Activated CD4-positive, CD25-positive, alpha-beta regulatory T cell (primary cell): ENCODE measurements around the gene TUBGCP6.

Source experiments
- DNase-seq, 4 experiments: peaks; one replicate each; lab custom pipeline; 2025; lab: John Stamatoyannopoulos, UW

TUBGCP6 gene

GRCh38 chr22:50180727-50181521, 63.9 kb downstream of the TUBGCP6 start:
- DNase-seq = no peak

GRCh38 chr22:50179937-50180726, 64.7 kb downstream of the TUBGCP6 start:
- DNase-seq = no peak

DNA sequence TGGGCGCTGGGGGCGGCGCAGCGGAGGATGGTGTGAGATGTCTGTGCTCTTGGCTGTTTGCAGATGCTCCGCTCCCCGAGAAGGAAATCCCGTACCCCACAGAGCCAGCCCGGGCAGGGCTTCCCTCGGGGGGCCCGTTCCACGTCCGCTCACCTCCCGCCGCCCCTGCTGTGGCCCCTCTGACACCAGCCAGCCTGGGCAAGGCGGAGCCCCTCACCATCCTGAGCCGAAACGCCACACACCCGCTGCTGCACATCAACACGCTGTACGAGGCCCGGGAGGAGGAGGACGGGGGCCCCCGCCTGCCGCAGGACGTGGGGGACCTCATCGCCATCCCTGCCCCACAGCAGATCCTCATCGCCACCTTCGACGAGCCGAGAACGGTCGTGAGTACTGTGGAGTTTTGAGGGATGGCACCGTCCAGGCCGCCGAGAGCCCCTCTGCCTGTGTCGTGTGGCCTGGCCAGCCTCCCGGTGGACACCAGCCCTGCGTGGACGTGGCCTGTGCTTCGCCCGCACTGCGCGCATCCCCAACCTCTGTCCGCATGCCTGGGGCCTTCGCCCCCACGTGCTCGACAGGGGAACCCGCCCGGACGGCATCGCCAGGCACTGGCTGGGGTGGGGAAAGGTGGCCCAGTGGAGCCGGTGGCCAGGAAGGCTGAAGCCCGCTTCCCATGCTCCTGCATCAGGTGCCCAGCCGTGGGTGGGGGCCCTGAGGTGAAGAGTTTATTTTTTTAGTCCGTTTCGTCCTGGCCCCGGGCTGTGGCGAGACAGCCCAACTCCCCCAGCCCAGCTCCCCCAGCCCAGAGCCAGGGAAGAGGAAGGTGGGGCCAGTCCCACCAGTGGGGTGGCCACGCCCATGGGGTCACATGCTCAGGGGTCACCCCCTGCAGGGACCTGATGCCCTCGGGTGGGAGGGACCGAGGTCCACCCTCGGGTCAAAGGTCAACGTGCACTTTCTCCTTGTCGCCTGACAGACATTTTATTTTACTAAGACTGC, 65.7 kb downstream of the TUBGCP6 start:
- DNase-seq = no peak

- no peak for DNase-seq
Measured at GRCh38 chr22:50178471-50178864, 66.4 kb downstream of the TUBGCP6 start.

- no peak for DNase-seq
Measured at GRCh38 chr22:50177537-50178470, 67.0 kb downstream of the TUBGCP6 start.

- DNase-seq = no peak
Measured at GRCh38 chr22:50176850-50177536, 67.8 kb downstream of the TUBGCP6 start.

DNA sequence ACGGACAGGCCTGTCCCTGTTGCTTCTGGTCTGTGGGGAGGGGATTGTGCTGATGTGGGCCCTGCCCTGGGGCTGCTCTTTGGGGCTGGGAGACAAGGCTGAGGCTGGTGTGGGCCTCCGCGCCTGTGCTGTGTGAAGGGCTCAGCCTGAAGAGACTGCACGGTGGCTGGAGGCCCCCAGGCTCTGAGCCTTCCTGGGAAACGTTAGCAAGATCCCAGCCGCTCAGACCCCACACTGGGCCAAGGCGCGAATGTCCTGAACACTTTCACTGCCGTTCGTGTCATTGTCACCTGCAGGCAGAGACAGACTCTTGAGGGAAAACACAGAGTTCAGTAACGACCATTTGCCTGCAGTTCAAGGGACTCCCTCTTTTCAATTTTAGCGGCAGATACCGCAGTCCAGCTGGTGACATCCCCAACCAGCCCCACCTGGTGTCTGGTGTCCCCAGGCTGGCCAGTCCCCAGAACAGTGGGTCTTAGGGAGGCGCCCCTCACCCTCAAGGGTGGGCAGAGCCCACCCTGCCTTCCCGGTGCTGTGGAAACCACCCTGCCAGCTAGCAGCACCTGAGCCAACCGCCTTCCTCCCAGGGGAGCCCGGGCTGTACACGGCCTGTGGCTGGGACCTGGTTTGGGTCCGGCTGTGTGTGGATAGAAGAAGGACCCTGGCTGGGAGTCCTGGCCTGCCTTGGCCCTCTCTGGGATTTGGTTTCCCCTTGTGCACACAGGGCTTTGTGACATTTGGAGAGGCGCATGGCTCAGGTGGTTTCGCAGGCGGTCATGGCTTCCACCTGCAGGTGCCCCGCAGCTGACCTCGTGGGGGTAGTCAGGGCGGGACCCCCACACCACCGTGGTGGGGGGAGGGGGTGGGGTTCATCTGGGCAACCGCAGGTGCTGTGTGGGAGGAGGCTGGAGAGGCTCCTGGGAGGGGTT, 68.6 kb downstream of the TUBGCP6 start:
- no peak for DNase-seq

GRCh38 chr22:50175191-50175461, 69.7 kb downstream of the TUBGCP6 start:
- no peak for DNase-seq

DNA sequence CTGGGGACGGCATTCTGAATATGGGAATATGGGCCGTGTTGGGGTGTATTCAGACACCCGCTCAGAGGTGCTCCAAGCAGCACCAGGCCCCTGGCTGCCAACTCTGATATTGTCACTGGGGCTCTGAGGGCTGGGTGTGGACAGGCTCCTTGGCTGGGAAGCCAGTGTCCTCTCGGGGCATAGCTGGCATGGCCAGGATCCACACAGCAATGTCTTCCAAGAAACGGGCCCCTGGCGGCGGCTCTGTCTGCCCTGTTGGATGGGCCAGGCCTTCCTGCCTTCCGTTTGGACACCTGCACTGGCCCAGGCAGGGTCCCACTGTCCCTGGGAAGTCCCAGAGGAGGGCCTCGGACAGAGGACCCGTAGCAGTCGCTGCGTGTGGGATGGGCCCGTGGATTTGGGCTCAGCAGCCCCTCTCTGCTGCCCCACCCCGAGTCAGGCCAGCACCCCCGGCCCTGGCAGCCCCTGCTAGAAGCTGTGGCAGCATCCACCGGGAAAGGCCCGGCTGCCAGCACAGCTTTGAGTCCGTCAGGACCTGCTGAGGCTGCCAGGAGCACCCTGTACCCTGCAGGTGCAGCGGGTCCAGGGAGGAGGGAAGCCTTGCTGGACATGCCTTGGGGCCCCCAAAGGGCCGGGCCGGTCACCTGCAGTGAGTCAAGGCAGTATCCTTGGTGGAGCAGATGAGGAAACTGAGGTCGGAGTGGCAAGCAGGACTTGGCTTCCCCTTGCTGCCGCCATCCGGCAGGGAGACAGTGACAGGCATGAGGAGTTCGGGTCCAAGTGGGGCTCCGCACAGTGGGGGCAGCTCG, 70.2 kb downstream of the TUBGCP6 start:
- no peak for DNase-seq

DNA sequence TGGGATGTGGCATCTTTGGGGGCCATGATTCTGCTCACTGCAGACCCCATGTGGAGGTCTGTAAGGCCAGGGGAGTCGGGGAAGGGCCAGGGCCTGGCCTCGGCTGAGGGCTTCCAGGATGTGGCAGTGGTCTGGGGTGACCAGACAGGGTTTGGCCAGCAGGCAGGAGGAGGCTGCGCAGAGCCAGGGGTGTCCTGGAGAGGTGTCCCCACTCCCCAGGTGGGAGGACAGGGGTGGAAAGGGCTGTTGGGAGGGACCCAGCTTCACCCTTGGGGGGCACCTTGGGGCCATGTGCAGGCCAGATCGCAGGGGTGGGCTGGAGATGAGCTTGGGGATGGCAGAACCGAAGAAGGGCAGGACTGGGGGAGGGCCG, 70.9 kb downstream of the TUBGCP6 start:
- no peak for DNase-seq

DNA sequence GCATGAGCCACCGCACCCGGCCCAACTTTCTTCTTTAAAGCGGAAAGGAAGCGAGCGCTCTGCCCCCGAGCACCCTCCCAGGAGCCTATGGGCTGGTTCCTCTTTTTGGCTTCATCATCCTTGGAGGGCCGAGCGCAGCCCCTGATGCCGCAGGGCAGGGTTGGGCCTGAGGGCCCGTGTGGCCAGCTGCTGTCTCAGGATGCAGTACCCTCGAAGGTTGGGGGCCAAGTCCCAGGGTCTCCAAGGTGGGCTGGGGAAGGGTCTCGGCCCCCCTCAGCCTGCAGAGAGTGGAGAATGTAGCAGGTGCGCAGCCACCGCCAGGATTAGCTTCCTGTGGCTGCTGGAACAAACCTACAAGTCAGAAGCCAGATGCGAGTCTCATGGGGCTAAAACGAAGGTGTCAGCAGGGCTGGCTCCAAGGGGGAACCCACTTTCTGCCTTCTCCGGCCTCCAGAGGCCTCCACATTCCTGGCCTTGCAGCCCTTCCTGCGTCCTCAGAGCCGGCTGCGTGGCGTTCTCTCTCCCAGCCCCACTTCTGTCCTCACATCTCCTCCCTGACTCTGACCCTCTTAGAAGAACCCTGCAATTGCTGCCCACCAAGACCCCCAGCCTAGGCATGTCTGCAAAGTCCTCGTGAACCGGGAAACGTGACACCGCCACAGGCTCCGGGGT, 71.4 kb downstream of the TUBGCP6 start:
- no peak for DNase-seq

- DNase-seq = no peak
Measured at GRCh38 chr22:50171965-50172421, 72.8 kb downstream of the TUBGCP6 start.

GRCh38 chr22:50171319-50171964, 73.4 kb downstream of the TUBGCP6 start:
- DNase-seq = no peak

DNA sequence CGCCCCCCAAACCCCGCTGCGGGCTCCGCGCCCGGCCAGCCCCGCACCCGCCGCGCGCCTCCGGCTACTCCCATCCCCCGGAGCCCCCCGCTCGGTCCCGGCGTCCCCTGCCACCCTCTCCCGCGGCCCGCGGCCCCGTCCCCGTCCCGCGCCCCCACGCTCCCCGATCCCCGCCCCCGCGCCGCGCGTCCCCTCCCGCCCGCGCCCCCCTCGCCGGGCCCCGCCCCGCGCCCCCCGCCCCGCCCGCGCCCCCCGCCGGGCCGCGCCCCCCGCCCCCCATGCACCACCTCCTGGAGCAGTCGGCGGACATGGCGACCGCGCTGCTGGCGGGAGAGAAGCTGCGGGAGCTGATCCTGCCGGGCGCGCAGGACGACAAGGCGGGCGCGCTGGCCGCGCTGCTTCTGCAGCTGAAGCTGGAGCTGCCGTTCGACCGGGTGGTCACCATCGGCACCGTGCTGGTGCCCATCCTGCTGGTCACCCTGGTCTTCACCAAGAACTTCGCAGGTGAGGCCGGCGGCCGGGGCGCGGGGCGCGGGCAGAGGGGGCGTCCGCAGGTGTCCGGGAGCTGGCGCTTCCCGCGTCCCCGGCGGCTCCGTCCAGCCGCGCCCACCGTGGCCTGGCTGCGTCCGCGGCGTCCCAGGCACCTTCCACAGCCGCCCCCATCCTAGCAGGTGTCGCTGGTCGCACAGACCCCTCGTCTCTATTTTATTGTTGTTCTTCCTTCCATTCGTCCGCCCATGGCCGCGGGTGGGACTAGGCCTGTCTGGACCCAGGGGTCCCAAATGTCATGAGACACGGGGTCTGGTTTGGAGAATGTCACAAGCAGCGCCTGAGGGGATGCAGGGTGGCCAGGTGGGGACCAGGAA, 74.1 kb downstream of the TUBGCP6 start, which contains the start of gene PANX2:
Gene PANX2, plus strand, starts transcription at position 279 of the 866 bp plus-strand sequence. Its CDS starts 0 bp downstream, at position 279.
- DNase-seq = no peak

GRCh38 chr22:50169774-50170341, 75.0 kb downstream of the TUBGCP6 start:
- peak in 2 of 4 experiments; percentile 45 to 49 for DNase-seq

- no peak for DNase-seq
Measured at GRCh38 chr22:50169181-50169759, 75.6 kb downstream of the TUBGCP6 start.
